NCI-H1436 (cell line): Measurements from ENCODE around the gene SIGLEC10.
A peak's percentile ranks its signal among the peaks of the same experiment; 100 is the strongest.

Source experiments
- DNase-seq: peaks from one replicate; lab custom pipeline; 2025; lab: John Stamatoyannopoulos, UW

SIGLEC10 gene

DNA sequence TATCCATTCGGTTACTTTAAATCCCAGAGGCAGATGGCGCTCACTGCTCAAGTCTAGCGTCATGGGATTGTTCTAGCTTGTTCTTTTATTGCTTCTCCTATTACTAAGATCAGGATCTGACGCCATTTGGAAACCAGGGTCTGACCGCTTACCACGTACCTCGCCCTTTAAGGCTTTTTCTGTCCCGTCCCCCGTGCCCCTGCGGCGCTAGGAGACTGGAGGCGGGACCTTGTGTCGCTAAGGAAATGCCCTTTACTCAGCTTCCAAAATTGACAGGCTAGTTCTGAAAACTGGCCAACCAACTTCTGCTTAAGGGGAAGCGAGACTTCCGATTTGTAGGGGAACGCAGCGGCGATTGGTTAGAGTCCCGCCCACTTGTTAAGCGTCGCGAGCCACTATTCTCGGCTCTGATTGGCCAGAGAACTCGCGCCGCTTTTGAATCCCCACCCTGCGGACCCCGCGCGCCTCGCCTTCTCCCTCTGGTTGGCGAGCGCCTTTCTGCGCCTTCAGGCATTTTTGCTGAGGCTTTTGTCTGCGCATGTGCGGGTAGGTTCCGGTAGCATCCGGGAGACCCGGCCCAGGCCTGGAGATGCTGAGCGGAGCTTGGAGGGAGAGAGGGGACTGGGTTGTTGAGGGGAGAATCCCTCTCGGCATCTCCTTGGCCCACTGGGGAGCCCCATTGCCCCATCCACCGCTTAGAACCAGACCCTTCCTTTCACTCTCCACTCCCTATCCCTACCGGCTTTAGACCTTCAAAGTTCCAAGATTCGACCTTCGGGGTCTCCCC, 23.2 kb downstream of the SIGLEC10 start:
- DNase-seq = peak; percentile 100

DNA sequence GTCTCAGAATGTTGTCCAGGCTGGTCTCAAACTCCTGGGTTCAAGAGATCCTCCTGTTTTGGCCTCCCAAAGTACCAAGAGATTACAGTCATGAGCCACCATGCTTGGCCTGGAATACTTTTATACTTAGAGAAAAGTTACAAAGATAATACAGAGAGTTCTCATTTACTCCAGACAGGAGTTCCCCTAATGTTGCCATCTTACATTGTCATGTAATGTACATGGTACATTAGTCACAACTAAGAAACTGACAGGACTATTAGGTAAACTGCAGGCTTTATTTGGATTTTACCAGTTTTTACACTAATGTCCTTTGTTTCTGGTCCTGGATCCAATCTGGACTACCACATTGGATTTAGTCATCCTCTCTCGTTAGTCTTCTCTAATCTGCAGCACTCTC, 24.7 kb downstream of the SIGLEC10 start:
- no peak for DNase-seq

DNA sequence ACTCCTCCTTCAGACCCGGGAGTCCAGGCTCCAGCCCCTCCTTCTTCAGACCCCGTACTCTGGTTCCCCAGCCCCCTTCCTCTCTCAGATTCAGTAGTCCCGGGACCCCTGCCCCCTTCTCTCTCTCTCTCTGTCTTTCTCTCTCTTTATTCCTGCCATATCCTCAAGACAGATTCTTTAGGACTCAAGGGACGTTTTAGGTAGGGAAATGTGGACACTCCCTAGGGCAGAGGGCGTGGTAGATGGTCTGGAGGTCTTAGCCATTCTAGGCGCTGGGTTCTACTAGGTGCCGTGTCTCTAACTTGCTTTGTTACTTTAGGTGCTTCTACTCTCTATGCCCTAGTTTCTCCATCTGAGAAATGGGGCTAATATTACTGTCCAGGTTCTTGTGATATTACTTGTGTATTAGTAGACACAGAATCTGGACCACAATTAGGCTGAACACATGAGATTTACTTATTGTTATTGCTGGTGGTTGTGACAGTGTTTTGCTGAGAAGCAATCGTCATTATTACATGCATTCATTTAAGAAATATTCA, 26.3 kb downstream of the SIGLEC10 start:
- no peak for DNase-seq

DNA sequence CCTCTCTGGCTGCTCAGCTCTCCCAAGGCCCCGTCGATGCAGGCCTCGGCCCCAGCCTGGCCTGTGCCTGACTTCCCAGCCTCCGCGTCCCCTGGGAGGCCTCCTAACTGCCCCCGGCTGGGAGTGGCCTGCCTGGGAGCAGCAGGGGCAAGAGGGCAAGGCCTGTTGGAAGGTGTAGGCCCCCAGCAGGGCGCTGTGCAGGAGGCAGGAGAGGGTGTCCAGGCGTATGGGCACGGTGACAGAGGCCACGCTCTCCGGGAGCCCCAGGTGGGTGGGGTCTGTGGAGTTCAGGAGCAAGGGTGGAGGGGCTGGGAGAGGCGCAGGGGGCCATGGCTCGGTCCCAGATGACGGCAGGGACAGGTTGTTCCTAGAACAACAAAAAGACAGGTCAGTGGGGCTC, 28.3 kb downstream of the SIGLEC10 start:
- DNase-seq = no peak

DNA sequence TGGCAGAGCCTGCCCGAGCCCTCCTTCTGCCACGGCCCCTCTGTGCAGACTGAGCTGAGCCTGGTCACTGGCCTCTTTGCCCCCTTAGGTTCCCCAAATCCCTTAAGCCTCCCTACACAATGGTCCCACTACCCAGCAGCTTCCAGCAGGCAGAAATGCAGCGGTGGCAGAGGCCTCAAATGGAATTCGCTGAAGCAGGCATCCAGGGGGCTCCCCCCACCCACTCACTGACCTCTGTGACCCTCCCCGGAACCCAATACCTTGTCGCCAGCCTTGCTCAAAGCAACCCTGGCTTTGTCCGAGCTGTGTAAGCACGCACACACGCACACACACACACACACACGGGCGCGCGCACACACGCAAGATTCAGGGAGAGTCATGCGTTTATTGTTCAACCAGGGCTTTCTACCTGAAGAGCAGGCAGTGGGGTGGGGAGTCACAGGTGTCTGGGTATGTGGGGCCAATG, 29.5 kb downstream of the SIGLEC10 start, which contains the start of gene LIM2:
Gene LIM2 (minus strand): TSS at position 51 of the 466 bp plus-strand sequence. CDS start 531 bp downstream, outside the sequence.
- no peak for DNase-seq

DNA sequence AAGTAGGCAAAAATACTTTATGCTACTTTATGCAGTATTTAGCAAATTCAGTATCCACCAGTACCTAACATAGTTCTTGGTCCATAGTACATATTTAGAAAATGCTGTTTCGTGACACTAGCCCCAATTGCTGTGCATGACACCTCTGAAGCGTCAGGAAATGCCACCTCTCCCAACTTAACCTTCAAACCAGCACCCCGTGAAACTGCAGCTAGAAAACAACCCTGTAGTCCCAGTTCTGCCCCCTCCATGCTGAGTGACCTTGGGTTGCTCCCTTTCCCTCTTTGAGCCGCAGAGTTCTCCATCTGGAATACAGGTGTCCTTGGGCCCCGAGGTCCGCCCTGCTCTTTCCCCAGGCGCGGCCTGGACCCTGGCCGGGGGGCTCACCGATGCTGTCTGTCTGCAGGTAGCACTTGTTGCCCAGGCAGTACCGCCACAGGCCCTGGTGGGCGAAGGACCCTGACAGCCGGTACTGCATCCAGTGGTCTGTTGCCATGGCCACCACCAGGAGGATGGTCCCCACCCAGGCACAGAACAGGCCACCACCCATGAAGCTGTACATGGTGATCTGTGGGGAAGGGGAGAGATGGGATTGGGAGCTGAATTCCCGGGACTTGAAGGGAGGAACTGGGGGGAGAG, 30.4 kb downstream of the SIGLEC10 start:
- no peak for DNase-seq

DNA sequence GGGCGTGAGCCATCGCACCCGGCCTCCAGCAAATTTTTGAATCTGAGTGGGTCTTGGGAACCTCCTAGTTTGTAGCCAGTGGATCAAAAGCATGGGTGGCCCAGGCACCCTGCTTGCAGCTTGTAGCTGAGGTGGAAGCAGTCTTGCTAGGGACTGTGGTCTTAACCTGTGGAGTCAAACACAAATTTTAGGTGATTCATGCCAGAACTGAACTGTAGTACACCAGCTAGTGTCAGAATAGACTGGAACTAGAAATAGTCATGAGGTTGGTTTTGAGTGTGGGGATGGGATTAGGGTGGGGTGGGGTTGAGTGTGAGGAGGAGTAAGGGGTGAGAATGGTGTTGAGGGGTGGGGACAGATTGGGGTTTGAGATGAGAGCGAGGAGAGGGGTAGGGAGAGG, 35.4 kb downstream of the SIGLEC10 start:
- DNase-seq = no peak

DNA sequence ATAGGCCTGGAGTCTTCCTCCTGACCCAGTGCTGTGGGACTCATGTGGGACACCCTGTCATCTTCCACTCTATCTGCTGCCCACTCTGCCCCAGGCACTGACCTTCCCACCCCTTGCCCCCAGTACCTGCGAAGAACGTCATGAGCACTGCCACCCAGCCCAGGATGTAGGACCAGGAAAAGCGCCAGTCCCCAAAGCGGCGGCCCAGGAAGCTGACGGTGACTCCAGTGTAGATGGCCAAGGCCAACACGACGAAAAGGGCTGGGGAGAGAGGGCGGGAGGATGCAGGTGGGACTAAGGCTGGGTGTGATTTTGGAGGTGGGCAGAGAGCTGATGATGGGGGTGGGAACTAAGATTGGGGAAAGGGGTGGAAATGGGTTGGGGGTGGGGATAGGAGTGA, 37.1 kb downstream of the SIGLEC10 start:
- DNase-seq = no peak

DNA sequence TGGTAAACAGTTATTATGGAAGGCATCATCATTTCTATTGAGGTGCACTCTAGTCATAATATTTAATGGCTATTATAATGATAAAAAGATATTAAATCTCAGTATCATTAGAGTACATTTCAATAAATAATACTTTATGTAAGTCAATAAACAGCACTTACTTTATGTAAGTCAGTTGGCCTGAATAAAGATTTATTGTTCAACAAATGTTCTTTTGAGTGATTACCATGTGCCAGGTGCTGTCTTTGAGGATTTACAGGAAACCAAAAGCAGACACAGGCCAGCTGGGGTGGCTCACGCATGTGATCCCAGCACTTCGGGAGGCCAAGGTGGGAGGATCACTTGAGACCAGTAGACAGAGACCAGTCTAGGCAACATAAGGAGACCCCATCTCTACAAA, 40.0 kb downstream of the SIGLEC10 start:
- DNase-seq = no peak

DNA sequence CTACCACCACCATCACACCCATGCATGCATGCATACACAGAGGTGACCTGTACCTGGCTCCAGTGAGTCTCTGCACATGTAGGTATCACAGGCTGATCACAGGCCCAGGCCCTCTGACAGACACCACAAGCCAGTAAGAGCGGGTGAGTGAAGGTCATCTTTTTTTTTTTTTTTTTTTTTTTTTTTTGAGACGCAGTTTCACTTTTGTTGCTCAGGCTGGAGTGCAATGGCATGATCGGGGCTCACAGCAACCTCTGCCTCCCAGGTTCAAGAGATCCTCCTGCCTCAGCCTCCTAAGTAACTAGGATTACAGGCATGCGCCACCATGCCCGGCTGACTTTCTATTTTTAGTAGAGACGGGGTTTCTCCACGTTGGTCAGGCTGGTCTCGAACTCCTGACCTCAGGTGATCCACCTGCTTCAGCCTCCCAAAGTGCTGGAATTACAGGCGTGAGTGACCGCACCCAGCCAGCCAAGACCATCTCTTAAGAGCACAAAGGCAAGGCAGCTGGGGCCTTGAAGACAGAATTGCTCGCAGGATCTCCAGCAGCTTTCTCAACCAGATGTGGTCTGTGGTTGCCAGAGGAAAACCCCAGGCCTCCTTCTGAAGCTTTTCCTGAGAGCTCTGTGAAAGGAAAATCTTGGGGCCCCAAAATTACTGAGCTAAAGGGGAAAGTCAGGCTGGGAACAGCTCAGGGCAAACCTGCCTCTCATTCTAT, 41.8 kb downstream of the SIGLEC10 start:
- no peak for DNase-seq

DNA sequence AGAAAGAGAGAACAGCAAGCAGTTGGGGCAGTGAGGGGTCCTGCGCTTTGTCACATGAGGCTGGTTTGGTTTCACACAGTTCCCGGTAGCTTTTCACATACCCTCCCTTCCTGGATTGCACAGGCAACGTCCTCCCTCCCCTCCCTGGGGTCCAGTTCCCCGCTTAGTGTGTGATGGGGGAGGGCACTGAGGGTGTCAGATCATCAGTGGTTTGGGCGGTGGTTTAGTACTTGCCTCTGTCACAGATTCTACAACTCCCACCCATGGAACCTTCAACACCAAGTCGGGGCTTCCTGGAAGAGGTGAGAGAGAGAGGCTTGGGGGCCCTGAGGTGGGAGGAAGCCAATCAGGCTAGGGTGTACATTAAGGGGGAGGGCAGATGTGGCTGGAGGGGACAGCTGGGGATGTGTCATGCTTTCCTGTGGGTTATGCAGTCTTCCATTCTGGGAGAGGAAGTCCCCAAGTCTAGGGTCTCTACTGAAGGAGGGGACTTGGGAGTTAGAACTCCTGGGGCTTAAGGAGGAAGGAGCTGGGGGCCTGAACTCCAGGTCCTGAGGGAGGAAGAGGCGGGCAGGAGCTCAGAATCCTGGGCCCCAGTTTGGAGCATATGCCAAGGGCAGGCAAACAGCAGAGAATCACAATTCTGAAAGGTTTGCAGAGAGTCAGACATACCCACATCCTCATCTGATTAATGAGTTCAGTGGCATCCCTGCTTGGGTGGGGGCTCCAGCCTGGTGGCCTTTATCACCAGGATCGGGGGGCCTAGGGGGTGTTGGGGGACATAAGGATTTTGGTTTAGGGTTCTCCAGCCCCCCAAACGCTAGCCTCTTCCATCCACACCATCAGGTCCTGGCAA, 44.6 kb downstream of the SIGLEC10 start, which contains the start of gene NKG7:
Gene NKG7 (minus strand): TSS at position 6 of the 856 bp plus-strand sequence. CDS start 119 bp downstream, outside the sequence.
- DNase-seq = no peak

DNA sequence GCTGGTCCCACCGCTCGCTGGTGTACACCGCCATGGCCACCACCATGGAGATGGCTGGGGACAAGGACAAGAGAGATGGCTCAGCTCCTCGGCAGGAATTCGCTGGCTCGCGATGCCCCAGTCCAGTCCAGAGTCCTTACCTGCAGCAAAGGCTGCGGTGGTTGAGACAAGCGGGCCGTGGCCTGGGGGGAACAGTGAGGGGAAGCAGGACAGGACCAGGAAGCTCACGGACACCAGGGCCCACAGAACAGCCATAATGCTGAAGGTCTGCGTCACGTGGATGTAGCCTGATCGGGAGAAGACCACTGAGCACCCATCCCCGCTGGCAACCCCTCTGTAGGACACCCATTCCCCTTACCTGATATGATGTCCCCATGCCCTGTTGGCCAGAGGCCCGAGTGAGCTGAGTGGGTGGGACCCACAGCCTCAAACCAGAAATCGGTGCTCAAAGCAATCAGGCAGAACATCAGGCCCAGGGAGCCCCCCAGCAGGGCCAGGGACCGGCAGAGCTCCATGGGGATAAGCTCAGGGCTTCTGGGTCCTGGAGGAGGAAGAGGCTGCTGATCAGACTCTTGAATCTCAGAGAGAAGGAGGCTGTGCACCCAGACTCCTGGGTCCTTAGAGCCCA, 45.3 kb downstream of the SIGLEC10 start:
- no peak for DNase-seq

DNA sequence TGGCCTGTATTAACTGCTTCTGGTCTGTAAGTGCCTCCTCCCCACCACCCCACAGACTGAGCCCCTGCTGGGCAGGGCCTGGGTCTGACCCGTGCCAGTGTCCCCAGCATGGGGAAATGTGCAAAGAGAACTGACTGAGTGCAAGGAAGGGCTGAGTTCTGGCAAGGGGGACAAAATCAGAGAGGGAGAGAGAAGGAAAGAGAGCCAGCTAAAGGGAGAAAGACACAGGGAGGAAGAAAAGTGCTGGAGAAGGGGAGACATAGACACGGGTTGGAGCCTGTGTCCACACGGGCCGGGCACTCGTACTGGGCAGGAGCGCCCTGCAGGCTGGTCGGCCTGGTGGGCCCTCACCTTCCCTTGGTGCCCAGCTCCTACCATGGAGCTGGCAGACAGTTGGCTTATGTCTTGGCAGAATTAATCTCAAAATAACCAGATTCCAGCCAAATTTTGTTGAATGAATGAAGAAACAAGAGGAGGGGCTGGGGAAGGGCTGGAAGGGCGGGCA, 46.2 kb downstream of the SIGLEC10 start:
- no peak for DNase-seq

DNA sequence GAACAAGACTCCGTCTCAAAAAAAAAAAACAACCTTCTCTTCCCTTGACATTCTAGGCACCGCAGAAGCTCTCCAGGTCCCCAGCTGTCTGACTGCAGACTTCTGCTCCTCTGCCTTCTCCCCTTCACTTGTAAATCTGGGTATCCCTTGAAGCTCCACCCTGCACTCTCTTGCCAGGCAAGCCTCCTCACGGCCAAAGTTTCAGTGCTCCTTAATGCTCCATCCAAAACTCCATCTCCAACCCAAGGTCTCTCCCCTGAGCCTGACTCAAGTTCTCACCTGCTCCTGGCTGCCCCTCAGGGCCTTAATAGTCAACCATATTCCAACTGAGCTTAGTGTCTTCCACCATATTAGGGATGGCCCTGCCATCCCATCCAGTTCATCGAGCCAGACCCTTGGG, 47.2 kb downstream of the SIGLEC10 start:
- no peak for DNase-seq

DNA sequence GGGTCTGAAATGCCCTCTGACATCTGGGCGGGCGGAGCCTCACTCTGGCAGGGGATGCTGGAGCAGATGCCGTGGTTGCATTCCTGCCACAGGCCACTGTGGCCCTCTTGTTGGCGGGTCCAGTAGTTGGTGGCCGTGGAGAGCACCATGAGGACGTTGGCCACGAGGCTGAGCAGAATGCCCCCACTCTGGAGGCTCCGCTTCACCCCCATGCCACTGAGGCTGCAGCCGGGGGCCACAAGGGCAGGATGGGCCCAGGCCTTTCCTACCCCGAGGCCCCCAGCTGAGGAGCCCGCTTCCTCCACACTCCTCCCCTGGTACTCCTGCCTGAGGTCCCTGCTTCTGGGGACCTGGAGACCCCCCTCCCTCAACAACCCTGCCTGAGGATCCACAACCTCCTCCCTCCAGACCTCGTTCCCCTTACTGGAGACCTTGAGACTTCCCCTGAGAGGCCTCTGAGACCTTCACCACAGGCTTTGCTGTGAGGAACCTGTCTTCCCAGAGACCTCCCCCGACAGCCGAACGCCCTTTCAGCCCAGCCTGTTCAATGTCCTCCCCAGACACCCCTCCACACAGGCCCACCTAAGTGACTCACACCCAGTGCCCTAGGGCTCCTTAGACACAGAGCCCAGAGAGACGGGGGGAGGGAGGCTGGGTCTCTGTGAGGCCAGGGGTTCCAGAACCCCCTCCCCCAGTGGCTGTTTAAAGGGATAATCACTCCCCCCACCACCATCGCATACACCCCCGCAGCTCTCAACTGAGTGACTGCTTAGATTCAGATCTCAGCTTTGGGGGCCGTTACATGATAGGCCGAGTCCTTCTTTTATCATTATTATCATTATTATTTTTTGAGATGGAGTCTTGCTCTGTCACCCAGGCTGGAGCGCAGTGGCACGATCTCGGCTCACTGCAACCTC, 48.8 kb downstream of the SIGLEC10 start, which contains the start of gene CLDND2:
Gene CLDND2 (minus strand): TSS at position 638 of the 917 bp plus-strand sequence. CDS start 426 bp downstream, at position 212.
- no peak for DNase-seq

DNA sequence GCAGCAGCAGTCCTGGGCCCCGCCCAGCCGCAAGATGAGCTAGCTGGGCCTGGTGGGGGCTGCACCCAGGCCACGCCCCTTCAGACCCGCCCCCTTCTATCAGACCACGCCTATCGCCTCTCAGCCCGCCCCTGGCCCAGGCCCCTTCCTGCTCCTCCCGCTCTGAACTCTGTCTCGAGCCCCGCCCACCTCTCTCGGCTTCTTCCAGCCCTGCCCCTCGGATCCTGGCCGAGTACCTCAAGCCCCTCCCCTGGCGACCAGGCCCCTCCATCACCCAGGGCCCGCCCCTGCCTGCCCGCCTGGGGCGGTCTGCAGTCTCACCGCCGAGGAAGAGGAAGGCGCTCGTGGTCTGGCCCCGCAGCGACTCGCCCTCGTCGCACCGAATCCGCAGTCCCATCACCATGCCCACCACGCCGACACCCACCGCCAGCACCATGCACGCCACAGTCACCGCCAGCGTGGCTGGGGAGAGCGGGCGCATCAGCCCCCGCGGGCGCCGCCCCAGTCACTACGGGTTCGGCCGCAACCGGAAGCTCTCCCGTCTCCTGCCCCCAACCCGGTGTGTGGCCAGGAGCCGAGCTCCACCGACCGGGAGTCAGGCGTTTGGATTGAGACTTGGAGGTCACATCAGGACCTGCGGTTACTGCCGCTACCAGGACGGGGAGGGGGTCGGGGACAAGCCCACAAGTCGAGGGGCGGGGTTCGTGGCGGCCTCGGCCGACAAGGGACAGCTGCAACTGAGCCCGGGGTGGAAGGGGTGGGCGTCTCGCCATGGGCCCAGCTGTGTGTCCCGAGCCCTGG, 49.7 kb downstream of the SIGLEC10 start:
- DNase-seq = peak; percentile 99

DNA sequence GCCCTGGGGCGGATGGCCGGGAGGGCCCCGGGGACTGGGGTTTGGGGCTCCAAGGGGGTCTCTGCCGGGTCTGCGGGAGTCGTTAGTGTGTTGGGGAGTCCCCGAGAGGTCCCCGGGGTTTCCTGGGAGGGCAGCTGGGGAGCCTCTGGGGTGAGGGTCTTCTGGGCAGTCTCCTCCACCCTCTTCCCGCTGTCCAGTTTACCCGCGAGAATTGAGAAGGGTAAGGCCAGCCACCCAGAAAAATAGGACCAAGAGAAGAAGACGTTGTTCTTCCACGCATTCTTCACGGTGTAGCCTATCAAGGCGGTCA, 50.2 kb downstream of the SIGLEC10 start:
- no peak for DNase-seq

DNA sequence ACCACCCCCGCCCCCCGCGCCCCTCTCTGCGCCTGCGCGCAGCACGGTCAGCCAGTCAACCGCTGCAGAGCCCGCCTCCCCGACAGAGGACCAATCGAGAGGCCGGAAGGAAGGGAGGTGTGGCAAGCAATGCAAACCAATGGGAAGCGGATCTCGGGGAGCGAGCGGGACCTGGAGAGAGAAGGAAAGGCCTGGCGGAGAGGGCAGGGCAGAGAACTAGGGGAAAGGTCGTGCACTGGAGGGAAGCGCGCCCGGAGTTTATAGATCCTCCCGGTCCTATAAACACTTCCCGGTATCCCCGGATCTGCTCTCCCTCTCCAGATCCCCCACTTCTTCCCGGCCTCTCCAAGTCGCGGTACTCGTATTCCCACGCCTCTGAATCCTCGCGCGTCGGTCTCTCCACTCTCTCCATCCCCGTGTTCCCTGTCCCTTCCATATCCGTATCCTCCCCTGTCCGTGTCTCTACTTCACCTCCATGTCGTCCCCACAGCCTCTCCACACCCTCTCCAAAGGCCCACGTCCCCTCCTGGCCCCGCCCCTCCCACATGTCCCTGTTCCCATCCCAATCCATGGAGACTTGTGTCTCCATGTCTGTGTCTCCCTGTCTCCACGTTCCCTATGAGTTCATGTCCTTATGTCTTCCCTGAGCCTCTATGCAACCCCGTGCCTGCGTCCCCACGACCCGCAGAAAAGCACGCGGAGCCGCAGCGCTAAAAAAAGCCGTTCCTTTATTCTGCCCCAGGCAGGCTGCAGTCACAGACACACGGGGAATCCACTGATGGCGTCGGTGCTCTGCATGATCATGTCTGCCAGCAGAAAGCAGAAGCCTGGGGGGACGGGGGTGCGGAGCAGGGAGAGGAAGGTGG, 50.8 kb downstream of the SIGLEC10 start:
- peak; percentile 99 for DNase-seq
